H1 (cell line): Measurements from ENCODE around the gene RTN3. TPM values are rescaled to one million over a fixed set of nuclear protein-coding genes. Genes with fewer than 3 reads are reported as not detected.

ENCODE experiments used
- CTCF ChIA-PET: fragments of 300-600 bp; sonication (Branson Sonifier 250); formaldehyde crosslinking; loops from one replicate; lab custom pipeline; 2021; ENCODE audit not compliant: partially characterized antibody; lab: Charles Lee
- POLR2A ChIA-PET: fragments of 300-600 bp; sonication (Branson Sonifier 250); formaldehyde crosslinking; loops from one replicate; lab custom pipeline; 2021; ENCODE audit warnings: inconsistent platforms; ENCODE audit not compliant: partially characterized antibody; lab: Charles Lee
- DNase-seq, 2 experiments: peaks; one replicate each; pipeline versions ENCODE4 v3.0.0 to v3.0.0-alpha.2; 2010 to 2022; ENCODE audit warnings: low spot score in 2 of 2, low read depth in 1 of 2, mixed read lengths in 1 of 2
- FAIRE-seq: peaks from 2 replicates; lab custom pipeline; 2011; peaks lifted over from hg19 to GRCh38; lab: Jason Lieb, UNC
- H2AFZ ChIP-seq: 2 replicates; pipeline ENCODE4 v1.8.1; 2012; ENCODE audit warnings: low read length, inconsistent platforms
- H2AK5ac ChIP-seq: 2 replicates; pipeline ENCODE4 v1.6.1; 2013; ENCODE audit warnings: low read depth, low read length
- H2BK120ac ChIP-seq: replicated peaks from 2 replicates; pipeline ENCODE3; 2013; ENCODE audit warnings: low read depth, low read length, inconsistent platforms
- H2BK12ac ChIP-seq: 2 replicates; pipeline ENCODE4 v1.6.1; 2013; ENCODE audit warnings: low read depth, low read length
- H2BK15ac ChIP-seq: 2 replicates; pipeline ENCODE4 v1.6.1; 2013; ENCODE audit warnings: low read length
- H2BK20ac ChIP-seq: 2 replicates; pipeline ENCODE4 v1.6.1; 2013; ENCODE audit warnings: low read length
- H2BK5ac ChIP-seq: 2 replicates; pipeline ENCODE4 v1.6.1; 2013; ENCODE audit warnings: low read depth, low read length
- H3K14ac ChIP-seq: 2 replicates; pipeline ENCODE4 v1.6.1; 2013; ENCODE audit warnings: inconsistent platforms; ENCODE audit not compliant: insufficient read length
- H3K18ac ChIP-seq: 2 replicates; pipeline ENCODE4 v1.6.1; 2013; ENCODE audit warnings: low read length; ENCODE audit errors: extremely low read depth
- H3K23ac ChIP-seq: 2 replicates; pipeline ENCODE4 v1.6.1; 2013; ENCODE audit warnings: inconsistent platforms; ENCODE audit not compliant: insufficient read length
- H3K23me2 ChIP-seq: 2 replicates; pipeline ENCODE4 v1.6.1; 2013; ENCODE audit warnings: low read depth, low read length
- H3K27ac ChIP-seq: 2 replicates; pipeline ENCODE4 v1.6.1; 2011; ENCODE audit warnings: low read depth, low read length, inconsistent platforms
- H3K27me3 ChIP-seq, 4 experiments: replicated peaks in 1 of 4; 1 replicate in 1 of 4; 2 replicates in 3 of 4; pipeline versions ENCODE4 v1.6.1 to v1.8.1; 2011 to 2013; ENCODE audit warnings: low read length in 3 of 4, mild to moderate bottlenecking in 3 of 4, inconsistent platforms in 2 of 4, mixed read lengths in 2 of 4, moderate library complexity in 1 of 4; ENCODE audit not compliant: control insufficient read depth in 3 of 4, insufficient read depth in 3 of 4; ENCODE audit errors: extremely low read depth in 1 of 4
- H3K36me3 ChIP-seq, 4 experiments: 2 replicates each; pipeline versions ENCODE4 v1.6.1 to v1.8.1; 2011 to 2013; ENCODE audit warnings: mild to moderate bottlenecking in 4 of 4, low read length in 3 of 4, moderate library complexity in 2 of 4, control low read depth in 1 of 4, inconsistent platforms in 1 of 4; ENCODE audit not compliant: insufficient read depth in 4 of 4, control insufficient read depth in 2 of 4
- H3K4ac ChIP-seq: replicated peaks from 2 replicates; pipeline ENCODE3; 2013; ENCODE audit warnings: low read length, low read depth, mixed read lengths, inconsistent platforms; ENCODE audit not compliant: insufficient read length
- H3K4me1 ChIP-seq, 4 experiments: replicated peaks in 1 of 4; 1 replicate in 1 of 4; 2 replicates in 3 of 4; pipeline versions ENCODE4 v1.6.1 to v1.8.1; 2011 to 2013; ENCODE audit warnings: low read length in 3 of 4, inconsistent platforms in 2 of 4, mixed read lengths in 1 of 4; ENCODE audit not compliant: insufficient read depth in 4 of 4, control insufficient read depth in 3 of 4
- H3K4me2 ChIP-seq, 2 experiments: 2 replicates each; pipeline versions ENCODE4 v1.6.1 to v1.8.1; 2011 to 2013; ENCODE audit warnings: low read depth in 2 of 2, low read length in 2 of 2, control low read depth in 1 of 2, inconsistent platforms in 1 of 2, mild to moderate bottlenecking in 1 of 2; ENCODE audit not compliant: insufficient read depth in 1 of 2
- H3K4me3 ChIP-seq, 4 experiments: fragments of 200-600, 300-600 bp in 1 of 4; sonication (generic), shearing (Covaris generic), sonication (Bioruptor Twin) in 1 of 4; 2 replicates each; pipeline versions ENCODE4 v1.5.1 to v1.8.1; 2011 to 2016; ENCODE audit warnings: low read length in 4 of 4, low read depth in 3 of 4, control low read depth in 2 of 4, inconsistent platforms in 2 of 4, mild to moderate bottlenecking in 2 of 4, mixed read lengths in 1 of 4, moderate library complexity in 1 of 4; ENCODE audit not compliant: insufficient read depth in 2 of 4; ENCODE audit errors: extremely low read depth in 1 of 4
- H3K56ac ChIP-seq: replicated peaks from 2 replicates; pipeline ENCODE3; 2013; ENCODE audit warnings: low read depth, mild to moderate bottlenecking, mixed read lengths, low read length, inconsistent platforms; ENCODE audit not compliant: insufficient read length
- H3K79me1 ChIP-seq: 2 replicates; pipeline ENCODE4 v1.6.1; 2013; ENCODE audit warnings: low read depth, low read length, control low read depth
- H3K79me2 ChIP-seq, 2 experiments: 2 replicates each; pipeline versions ENCODE4 v1.6.1 to v1.8.1; 2012 to 2013; ENCODE audit warnings: low read length in 2 of 2, mild to moderate bottlenecking in 2 of 2, inconsistent platforms in 1 of 2; ENCODE audit not compliant: insufficient read depth in 2 of 2, control insufficient read depth in 1 of 2
- H3K9ac ChIP-seq, 4 experiments: replicated peaks in 1 of 4; 1 replicate in 1 of 4; 2 replicates in 3 of 4; pipeline versions ENCODE4 v1.6.1 to v1.8.1; 2011 to 2013; ENCODE audit warnings: low read depth in 3 of 4, low read length in 3 of 4, control low read depth in 2 of 4, mild to moderate bottlenecking in 2 of 4, moderate library complexity in 2 of 4, inconsistent platforms in 1 of 4; ENCODE audit errors: extremely low read depth in 1 of 4
- H3K9me3 ChIP-seq, 2 experiments: 2 replicates each; pipeline versions ENCODE4 v1.6.1 to v1.8.1; 2012 to 2013; ENCODE audit warnings: mild to moderate bottlenecking in 2 of 2, moderate library complexity in 2 of 2, control low read depth in 1 of 2, inconsistent platforms in 1 of 2, low read depth in 1 of 2, low read length in 1 of 2, mixed read lengths in 1 of 2; ENCODE audit not compliant: insufficient read depth in 2 of 2
- H4K20me1 ChIP-seq, 2 experiments: replicated peaks in 1 of 2; 2 replicates each; pipeline versions ENCODE3 to v1.8.1; 2011 to 2013; ENCODE audit warnings: inconsistent platforms in 2 of 2, low read length in 2 of 2, mild to moderate bottlenecking in 1 of 2; ENCODE audit not compliant: insufficient read depth in 2 of 2, control insufficient read depth in 1 of 2
- H4K5ac ChIP-seq: 2 replicates; pipeline ENCODE4 v1.6.1; 2013; ENCODE audit warnings: low read length, low read depth, mixed read lengths, inconsistent platforms; ENCODE audit not compliant: insufficient read length
- H4K8ac ChIP-seq: 2 replicates; pipeline ENCODE4 v1.8.0; 2013; ENCODE audit warnings: mild to moderate bottlenecking, moderate library complexity, low read length, inconsistent platforms; ENCODE audit not compliant: insufficient read depth; ENCODE audit errors: extremely low read depth
- H4K91ac ChIP-seq: replicated peaks from 2 replicates; pipeline ENCODE3; 2013; ENCODE audit warnings: low read length, mixed read lengths, inconsistent platforms; ENCODE audit not compliant: insufficient read length
- BACH1 ChIP-seq: IDR thresholded peaks from 2 replicates; pipeline ENCODE4 v1.6.1; 2012; ENCODE audit warnings: low read length, improper control_type of control experiment
- BCL11A ChIP-seq, 2 experiments: IDR thresholded peaks; one replicate each; pipeline ENCODE4 v1.6.1; 2011; ENCODE audit warnings: low read depth in 2 of 2, low read length in 2 of 2, mild to moderate bottlenecking in 2 of 2
- FOSL1 ChIP-seq: IDR thresholded peaks from 2 replicates; pipeline ENCODE4 v1.6.1; 2011; ENCODE audit warnings: mild to moderate bottlenecking, low read depth, low read length, moderate library complexity; ENCODE audit not compliant: insufficient read depth
- GABPA ChIP-seq: IDR thresholded peaks from 2 replicates; pipeline ENCODE4 v1.6.1; 2011; ENCODE audit warnings: mild to moderate bottlenecking, low read length, moderate library complexity, borderline replicate concordance; ENCODE audit not compliant: insufficient read depth
- KDM1A ChIP-seq: fragments of 200-600, 300-600 bp; sonication (generic); IDR thresholded peaks from 2 replicates; pipeline ENCODE4 v1.7.1; 2016; ENCODE audit warnings: mild to moderate bottlenecking, low read length, borderline replicate concordance
- KDM4A ChIP-seq: IDR thresholded peaks from one replicate; pipeline ENCODE4 v1.7.1; 2012; ENCODE audit warnings: low read depth, mild to moderate bottlenecking, moderate library complexity, low read length, inconsistent platforms; ENCODE audit not compliant: severe bottlenecking
- POLR2A ChIP-seq, 2 experiments: IDR thresholded peaks; 1 replicate in 1 of 2; 2 replicates in 1 of 2; pipeline ENCODE4 v1.6.1; 2011; ENCODE audit warnings: low read depth in 2 of 2, low read length in 2 of 2, mild to moderate bottlenecking in 2 of 2; ENCODE audit errors: control extremely low read depth in 1 of 2
- SIRT6 ChIP-seq: IDR thresholded peaks from one replicate; pipeline ENCODE4 v1.7.1; 2012; ENCODE audit warnings: low read length, inconsistent platforms
- SP2 ChIP-seq: IDR thresholded peaks from 2 replicates; pipeline ENCODE4 v1.6.1; 2012; ENCODE audit warnings: mild to moderate bottlenecking, low read length, inconsistent platforms
- SUZ12 ChIP-seq: fragments of 200-600 bp; sonication (generic); IDR thresholded peaks from 2 replicates; pipeline ENCODE4 v1.6.1; 2012; ENCODE audit warnings: mild to moderate bottlenecking, inconsistent platforms, low read length, moderate library complexity, mixed read lengths
- TCF12 ChIP-seq: IDR thresholded peaks from 2 replicates; pipeline ENCODE4 v1.6.1; 2011; ENCODE audit warnings: low read depth, mild to moderate bottlenecking, low read length
- WGBS, 2 experiments: shearing (Covaris generic) in 1 of 2; methylation state at CpG; one replicate each; pipeline versions ENCODE4 v1.1.6 to v1.1.7; 2013 to 2015; ENCODE audit warnings: low lambda C conversion rate in 2 of 2, mixed read lengths in 2 of 2, inconsistent platforms in 1 of 2, low coverage in 1 of 2, missing lambda C conversion rate in 1 of 2; ENCODE audit not compliant: insufficient replicate concordance in 2 of 2, insufficient coverage in 1 of 2, insufficient read length in 1 of 2; ENCODE audit errors: extremely low coverage in 1 of 2, missing lambda C conversion rate in 1 of 2; 5-methylcytosine and 5-hydroxymethylcytosine counted together
- polyA plus RNA-seq, 7 experiments: library from polyadenylated mRNA; depleted of rRNA in 3 of 7; stranded (reverse) in 5 of 7; unstranded in 2 of 7; fragments of >200 nt in 5 of 7; fragments of 200-250 nt in 2 of 7; gene quantifications; 1 replicate in 5 of 7; 2 replicates in 1 of 7; 4 replicates in 1 of 7; pipeline versions ENCODE4 v1.2.1 to v1.2.3, GENCODE V29; 2011 to 2013; ENCODE audit warnings: missing spikeins in 2 of 7, mixed read lengths in 2 of 7
- total RNA-seq: library from RNA; stranded (reverse); fragmentation: NEBNext Ultra II Directional; extraction: Animal tissue kit (Norgen Biotek cat#: 25700); gene quantifications from 2 replicates; pipeline ENCODE4 v1.2.1, GENCODE V29; 2021
- TF ChIP-seq, protein P1 (sequence below): IDR thresholded peaks from 2 replicates; pipeline ENCODE4 v1.6.1; 2011; ENCODE audit warnings: low read depth, mild to moderate bottlenecking, low read length; ENCODE audit not compliant: insufficient read depth
- TF ChIP-seq, protein P2 (sequence below): IDR thresholded peaks from 2 replicates; pipeline ENCODE4 v1.6.1; 2012; ENCODE audit warnings: inconsistent platforms

The RTN3 gene
- total and polyA plus RNA-seq, 2 of the 8 experiments (the other 6 are each of a cell fraction or from before 2014, with no cell fraction given), result 160 to 203 TPM

DNA sequence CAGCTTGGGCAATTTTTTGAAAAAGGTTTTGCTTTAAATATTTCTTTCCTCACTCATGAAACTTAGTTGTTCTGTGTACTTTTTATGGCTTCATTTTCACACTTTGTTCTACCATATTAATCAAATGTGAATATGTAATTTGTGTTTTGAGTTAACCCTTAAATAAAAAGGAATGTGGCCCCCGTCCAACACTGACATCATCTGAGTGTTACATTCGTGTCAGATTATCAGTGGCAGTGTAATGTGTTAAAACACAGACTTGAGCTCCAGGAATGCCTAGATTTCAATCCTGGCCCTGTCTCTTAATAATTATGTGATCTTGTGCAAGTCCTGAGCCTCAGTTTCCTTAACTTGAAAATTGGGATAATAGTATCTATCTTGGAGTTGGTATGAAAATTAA is 5.6 kb downstream of the RTN3 start:
- H3K79me2 ChIP-seq, result peaks cover 22 to 97% of the 10 kb centered on the region in 2 experiments; a peak in 3 of 4 replicates
- no peak overlapping the region for H2AK5ac ChIP-seq
- no peak overlapping the region for H2BK120ac ChIP-seq
- no peaks in the 10 kb centered on the region; the same call in 1 of the 2 replicates for H3K79me1 ChIP-seq
- TF ChIP-seq TCF12 (no peak), KDM1A (no peak), SUZ12 (no peak), POLR2A (IDR thresholded peaks at IDR 0.05; ENCODE audit: control extremely low read depth in 1 of 2, low read depth in 2 of 2, low read length in 2 of 2) (no peak), KDM4A (no peak), BCL11A (IDR thresholded peaks at IDR 0.05; ENCODE audit: low read depth in 2 of 2, low read length in 2 of 2) (no peak), GABPA (no peak), SP2 (no peak), FOSL1 (no peak), BACH1 (no peak), SIRT6 (no peak)
- TF ChIP-seq, protein P1, sequence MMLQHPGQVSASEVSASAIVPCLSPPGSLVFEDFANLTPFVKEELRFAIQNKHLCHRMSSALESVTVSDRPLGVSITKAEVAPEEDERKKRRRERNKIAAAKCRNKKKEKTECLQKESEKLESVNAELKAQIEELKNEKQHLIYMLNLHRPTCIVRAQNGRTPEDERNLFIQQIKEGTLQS, result no peak
- TF ChIP-seq, protein P2, sequence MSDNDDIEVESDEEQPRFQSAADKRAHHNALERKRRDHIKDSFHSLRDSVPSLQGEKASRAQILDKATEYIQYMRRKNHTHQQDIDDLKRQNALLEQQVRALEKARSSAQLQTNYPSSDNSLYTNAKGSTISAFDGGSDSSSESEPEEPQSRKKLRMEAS, result no peak
- no peak overlapping the region for H2BK15ac ChIP-seq
- no peak overlapping the region for H3K4me3 ChIP-seq
- H3K14ac ChIP-seq, result no peak overlapping the region
- no peaks in the 10 kb centered on the region for H3K27me3 ChIP-seq
- H4K8ac ChIP-seq, result no peak overlapping the region
- no peak overlapping the region for H3K4me2 ChIP-seq
- no peak overlapping the region for H3K4ac ChIP-seq
- H3K23me2 ChIP-seq, result peaks cover 7% of the 10 kb centered on the region
- H4K91ac ChIP-seq, result no peak overlapping the region
- H3K56ac ChIP-seq, result no peak overlapping the region
- no peak overlapping the region for H2BK5ac ChIP-seq
- peaks cover 15 to 16% of the 10 kb centered on the region in 2 experiments for H4K20me1 ChIP-seq
- H2BK12ac ChIP-seq, result no peak overlapping the region
- H4K5ac ChIP-seq, result no peak overlapping the region
- H3K36me3 ChIP-seq, result no peaks in the 10 kb centered on the region; a peak in 1 of 8 replicates
- H3K4me1 ChIP-seq, result peaks cover 0 to 11% (median 7%) of the 10 kb centered on the region in 4 experiments; a peak in 4 of 7 replicates
- no peak overlapping the region for H3K18ac ChIP-seq
- ChIA-PET CTCF (interaction anchor here (0.7 to 1.2 kb wide), 3 partner anchors 11 to 879 kb away, joined by 3 to 4 read pairs (median 4); partner anchors contain the start of gene ATL3), POLR2A (interaction anchor here (0.9 to 1.9 kb wide), 4 partner anchors 8 to 56 kb away, joined by 3 to 5 read pairs (median 4); partner anchors contain the start of gene ATL3)
- H2BK20ac ChIP-seq, result no peak overlapping the region
- FAIRE-seq (no peak), DNase-seq (no peak)
- H3K9me3 ChIP-seq, result no peaks in the 10 kb centered on the region
- H3K9ac ChIP-seq, result no peak overlapping the region
- no peak overlapping the region for H3K23ac ChIP-seq
- WGBS, 2 experiments, result 86% methylated on average over 2 of the region's 2 CpGs; no CpG with 5 or more reads in 1 of the 2 experiments
- no peak overlapping the region for H2AFZ ChIP-seq
- H3K27ac ChIP-seq, result no peak overlapping the region
